ENCODE measurements around the gene PLB1.

PLB1 gene

DNA sequence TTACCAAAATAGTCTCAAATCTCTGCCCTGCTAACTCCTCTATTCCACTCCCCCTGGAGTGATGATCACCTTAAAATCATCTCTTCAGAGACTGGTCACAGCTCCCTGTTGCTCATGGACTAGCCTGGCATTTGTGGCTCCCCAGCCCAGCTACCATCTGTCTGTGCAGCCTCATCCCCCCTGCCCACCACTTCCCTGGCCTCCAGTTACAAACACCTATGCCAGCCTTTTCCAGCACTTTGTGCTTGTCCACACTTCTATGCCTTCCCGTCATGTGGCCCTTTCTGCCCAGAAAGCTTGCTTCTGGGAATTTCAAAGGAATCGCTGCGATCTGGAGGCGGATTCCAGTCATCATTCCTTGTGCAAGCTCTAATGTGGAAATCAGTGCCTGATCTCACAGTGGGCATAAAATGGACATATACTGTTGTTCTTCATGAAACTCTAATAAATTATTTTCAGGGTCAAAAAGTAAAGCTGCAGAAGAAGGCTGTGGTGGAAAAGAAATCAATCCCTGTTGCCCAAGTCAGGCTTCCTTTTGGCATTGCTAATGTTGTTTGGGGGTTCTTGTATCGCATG, 19.4 kb downstream of the PLB1 start:
- TF ChIP-seq, protein P1, sequence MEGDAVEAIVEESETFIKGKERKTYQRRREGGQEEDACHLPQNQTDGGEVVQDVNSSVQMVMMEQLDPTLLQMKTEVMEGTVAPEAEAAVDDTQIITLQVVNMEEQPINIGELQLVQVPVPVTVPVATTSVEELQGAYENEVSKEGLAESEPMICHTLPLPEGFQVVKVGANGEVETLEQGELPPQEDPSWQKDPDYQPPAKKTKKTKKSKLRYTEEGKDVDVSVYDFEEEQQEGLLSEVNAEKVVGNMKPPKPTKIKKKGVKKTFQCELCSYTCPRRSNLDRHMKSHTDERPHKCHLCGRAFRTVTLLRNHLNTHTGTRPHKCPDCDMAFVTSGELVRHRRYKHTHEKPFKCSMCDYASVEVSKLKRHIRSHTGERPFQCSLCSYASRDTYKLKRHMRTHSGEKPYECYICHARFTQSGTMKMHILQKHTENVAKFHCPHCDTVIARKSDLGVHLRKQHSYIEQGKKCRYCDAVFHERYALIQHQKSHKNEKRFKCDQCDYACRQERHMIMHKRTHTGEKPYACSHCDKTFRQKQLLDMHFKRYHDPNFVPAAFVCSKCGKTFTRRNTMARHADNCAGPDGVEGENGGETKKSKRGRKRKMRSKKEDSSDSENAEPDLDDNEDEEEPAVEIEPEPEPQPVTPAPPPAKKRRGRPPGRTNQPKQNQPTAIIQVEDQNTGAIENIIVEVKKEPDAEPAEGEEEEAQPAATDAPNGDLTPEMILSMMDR (IDR thresholded peaks at IDR 0.05; ENCODE audit: low read depth, low read length), result no peak
- no peak overlapping the region for H3K4me3 ChIP-seq (ENCODE audit: low read depth, low read length)
- DNase-seq (ENCODE audit: low read depth, low spot score), result no peak
- in situ Hi-C loops (cut with HindIII; ENCODE audit: low sequenced_read_pairs), result no loop called here

DNA sequence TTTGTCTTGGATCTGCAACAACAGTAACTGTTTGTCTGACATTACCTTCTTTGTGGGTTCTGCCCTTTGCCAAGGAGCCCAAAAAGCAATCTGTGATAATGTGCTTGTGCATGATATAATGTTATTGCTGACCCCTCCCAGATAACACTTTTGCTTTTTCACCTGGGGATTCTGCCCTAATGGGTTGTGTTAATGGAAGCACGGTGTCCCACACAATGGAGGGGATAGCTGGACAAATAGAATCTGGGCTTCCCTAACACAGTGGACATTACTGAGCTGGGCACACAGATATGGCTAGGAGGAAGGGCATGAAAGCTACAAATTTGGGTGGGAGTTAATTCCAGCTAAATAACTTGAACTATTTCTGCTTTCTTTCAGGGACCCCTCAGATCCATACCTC, 20.6 kb downstream of the PLB1 start:
- TF ChIP-seq, protein P1 (IDR thresholded peaks at IDR 0.05; ENCODE audit: low read depth, low read length), result no peak
- in situ Hi-C loops (cut with HindIII; ENCODE audit: low sequenced_read_pairs), result no loop called here
- H3K4me3 ChIP-seq (ENCODE audit: low read depth, low read length), result no peak overlapping the region
- DNase-seq (ENCODE audit: low read depth, low spot score), result no peak

DNA sequence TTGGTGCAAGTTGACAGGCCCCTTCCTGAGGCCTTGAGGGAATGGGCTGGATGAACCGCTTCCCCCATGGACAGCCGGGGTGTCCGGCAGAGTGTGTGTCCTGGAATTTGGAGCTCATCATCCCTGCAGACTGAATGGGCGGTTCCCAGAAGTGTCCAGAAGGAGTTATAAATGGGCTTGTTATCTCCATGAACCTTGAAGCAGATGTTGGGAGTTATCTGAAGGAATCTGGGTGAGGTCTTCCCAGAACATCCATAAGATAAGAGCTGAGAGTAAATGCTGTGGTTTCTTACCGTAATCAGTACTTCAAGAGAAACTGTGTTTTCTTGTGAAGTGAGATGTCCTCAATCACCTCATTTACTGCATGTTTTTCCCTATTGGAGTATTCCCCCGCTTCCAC, 21.1 kb downstream of the PLB1 start:
- TF ChIP-seq, protein P1 (IDR thresholded peaks at IDR 0.05; ENCODE audit: low read depth, low read length), result no peak
- in situ Hi-C loops (cut with HindIII; ENCODE audit: low sequenced_read_pairs), result no loop called here
- no peak for DNase-seq (ENCODE audit: low read depth, low spot score)
- H3K4me3 ChIP-seq (ENCODE audit: low read depth, low read length), result no peak overlapping the region

DNA sequence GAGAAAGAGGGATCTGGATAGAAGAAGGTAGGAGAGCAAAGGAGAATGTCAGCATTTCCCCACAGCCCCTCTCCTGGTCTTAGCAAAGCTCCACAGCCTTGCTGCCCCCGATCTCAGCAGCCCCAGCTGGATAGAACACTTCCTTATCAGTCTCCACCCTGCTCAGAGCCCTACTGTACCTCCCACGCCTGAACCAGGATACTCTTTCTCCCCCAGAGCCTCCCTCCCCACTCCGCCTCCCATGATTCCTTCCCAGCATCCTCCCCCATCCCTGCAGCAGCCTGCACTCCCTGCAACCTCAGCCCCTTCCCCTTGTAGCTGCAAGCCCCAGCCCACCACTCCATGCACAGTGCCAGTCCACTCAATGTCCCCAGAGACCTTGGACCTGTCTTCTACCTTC, 25.8 kb downstream of the PLB1 start:
- H3K4me3 ChIP-seq (ENCODE audit: low read depth, low read length), result no peak overlapping the region
- in situ Hi-C loops (cut with HindIII; ENCODE audit: low sequenced_read_pairs), result no loop called here
- TF ChIP-seq, protein P1 (IDR thresholded peaks at IDR 0.05; ENCODE audit: low read depth, low read length), result no peak
- no peak for DNase-seq (ENCODE audit: low read depth, low spot score)

DNA sequence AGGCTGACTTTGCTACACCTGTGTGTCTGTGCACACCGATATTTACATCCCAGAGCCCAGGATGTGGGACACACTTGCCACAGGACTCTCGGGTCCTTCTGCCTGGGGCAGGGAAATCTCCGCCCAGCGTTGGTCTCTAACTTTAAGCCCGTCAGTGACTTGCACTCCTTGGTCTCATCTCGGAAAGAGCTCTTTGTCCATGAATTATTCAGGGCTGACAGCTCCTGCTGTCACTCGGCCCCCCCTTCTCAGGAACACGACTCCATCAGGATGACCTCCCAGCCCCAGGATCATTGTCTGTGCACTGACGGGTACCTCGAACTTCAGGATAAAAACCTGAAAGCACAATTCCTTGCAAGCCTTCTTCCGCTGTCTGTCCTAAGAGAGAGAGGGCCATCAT, 26.6 kb downstream of the PLB1 start:
- no peak for DNase-seq (ENCODE audit: low read depth, low spot score)

DNA sequence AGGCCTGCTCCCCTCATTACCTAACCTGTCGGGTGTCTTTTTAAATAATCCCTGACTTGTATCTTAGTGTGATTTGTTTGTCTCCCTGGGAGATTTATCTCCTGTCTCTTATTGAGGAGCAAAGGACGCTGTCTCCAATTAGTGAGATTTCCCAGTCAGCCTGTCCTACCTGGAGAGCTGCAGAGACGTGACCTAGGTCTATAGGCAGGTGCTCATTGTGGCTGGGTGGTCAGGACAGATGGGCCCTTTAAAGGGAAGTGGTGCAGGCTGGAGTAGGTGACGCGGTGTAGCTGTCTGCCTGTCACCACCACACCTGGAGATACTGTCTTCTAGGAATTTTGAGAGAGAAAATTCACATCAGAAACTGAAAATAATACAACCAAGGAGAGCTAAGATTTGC, 28.0 kb downstream of the PLB1 start:
- DNase-seq (ENCODE audit: low read depth, low spot score), result no peak
- TF ChIP-seq, protein P1 (IDR thresholded peaks at IDR 0.05; ENCODE audit: low read depth, low read length), result no peak
- in situ Hi-C loops (cut with HindIII; ENCODE audit: low sequenced_read_pairs), result no loop called here
- no peak overlapping the region for H3K4me3 ChIP-seq (ENCODE audit: low read depth, low read length)

More for the DNA sequence above, 26.6 kb downstream of the PLB1 start:
- in situ Hi-C loops (cut with HindIII; ENCODE audit: low sequenced_read_pairs), result no loop called here
- TF ChIP-seq, protein P1 (IDR thresholded peaks at IDR 0.05; ENCODE audit: low read depth, low read length), result no peak
- no peak overlapping the region for H3K4me3 ChIP-seq (ENCODE audit: low read depth, low read length)

DNA sequence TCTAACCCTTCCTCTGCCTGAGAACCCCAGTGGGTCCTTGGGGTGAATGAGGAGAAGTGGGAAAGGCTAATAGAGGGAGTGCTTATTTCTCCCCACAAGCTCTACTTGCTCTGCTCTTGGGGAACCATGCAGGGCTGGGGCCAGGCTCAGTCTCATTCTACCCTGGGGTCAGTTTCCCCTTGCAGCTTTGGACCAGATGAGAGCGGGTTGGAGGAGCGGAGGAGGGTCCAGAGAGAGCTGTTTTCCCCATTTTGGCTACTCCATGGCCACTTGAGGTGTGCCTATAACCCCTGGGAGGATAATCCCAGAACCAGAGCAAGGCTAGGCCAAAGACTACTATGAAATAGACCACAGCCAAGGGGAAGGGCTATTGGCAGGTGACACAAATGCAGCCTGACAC, 29.6 kb downstream of the PLB1 start:
- H3K4me3 ChIP-seq (ENCODE audit: low read depth, low read length), result no peak overlapping the region
- DNase-seq (ENCODE audit: low read depth, low spot score), result no peak
- TF ChIP-seq, protein P1 (IDR thresholded peaks at IDR 0.05; ENCODE audit: low read depth, low read length), result no peak
- in situ Hi-C loops (cut with HindIII; ENCODE audit: low sequenced_read_pairs), result no loop called here
